HG03196 (cell line): ENCODE measurements around the gene KRTAP10-9.
"Not testable (repeated sequence)": the region's sequence is repeated elsewhere in the genome, so short reads cannot be mapped to it uniquely, and the experiment has no call there.

ENCODE experiments used
- ATAC-seq: cut with Tn5 transposase; IDR thresholded peaks from one replicate; pipeline ENCODE4 v1.9.1; 2021; ENCODE audit not compliant: unreplicated experiment

The KRTAP10-9 gene

GRCh38 chr21:44595524-44595923 lies 31.4 kb upstream of the KRTAP10-9 start:
- ATAC-seq = no peak

GRCh38 chr21:44596068-44596725 lies 30.7 kb upstream of the KRTAP10-9 start:
- no peak for ATAC-seq

GRCh38 chr21:44598061-44598460 lies 28.8 kb upstream of the KRTAP10-9 start:
- no peak for ATAC-seq

- no peak for ATAC-seq
These were observed 27.4 kb upstream of the KRTAP10-9 start for GRCh38 chr21:44599264-44600029.

- ATAC-seq = not testable (repeated sequence)
These were observed 26.5 kb upstream of the KRTAP10-9 start, which contains the start of gene KRTAP10-7 for GRCh38 chr21:44600118-44600978. Gene KRTAP10-7 (plus strand): TSS chr21:44600597. CDS start chr21:44600622, 25 bp downstream.

GRCh38 chr21:44601091-44601490 lies 25.8 kb upstream of the KRTAP10-9 start:
- ATAC-seq = not testable (repeated sequence)

GRCh38 chr21:44601596-44602462 lies 25.1 kb upstream of the KRTAP10-9 start:
- no peak for ATAC-seq

GRCh38 chr21:44602463-44602850 lies 24.4 kb upstream of the KRTAP10-9 start:
- ATAC-seq = no peak

GRCh38 chr21:44603109-44603875 lies 23.6 kb upstream of the KRTAP10-9 start:
- ATAC-seq = no peak

GRCh38 chr21:44603911-44604310 lies 23.0 kb upstream of the KRTAP10-9 start:
- no peak for ATAC-seq

- no peak for ATAC-seq
These were observed 20.4 kb upstream of the KRTAP10-9 start for GRCh38 chr21:44606495-44606894.

- ATAC-seq = no peak
These were observed 17.7 kb upstream of the KRTAP10-9 start for GRCh38 chr21:44609193-44609592.

GRCh38 chr21:44610157-44610843 lies 16.6 kb upstream of the KRTAP10-9 start:
- ATAC-seq = not testable (repeated sequence)

GRCh38 chr21:44611551-44611950 lies 15.3 kb upstream of the KRTAP10-9 start:
- no peak for ATAC-seq

GRCh38 chr21:44612029-44612486 lies 14.8 kb upstream of the KRTAP10-9 start, which contains the start of gene KRTAP10-8:
Gene KRTAP10-8 (plus strand): TSS chr21:44612079. CDS start chr21:44612101, 22 bp downstream.
- ATAC-seq = no peak

GRCh38 chr21:44612669-44613229 lies 14.1 kb upstream of the KRTAP10-9 start:
- ATAC-seq = no peak

- ATAC-seq = no peak
These were observed 13.3 kb upstream of the KRTAP10-9 start for GRCh38 chr21:44613386-44614155.

GRCh38 chr21:44614161-44614631 lies 12.7 kb upstream of the KRTAP10-9 start:
- ATAC-seq = no peak
